Right lobe of liver (tissue), 4 donors: ENCODE data around the gene CENPP.

Source experiments
- CTCF ChIP-seq, 4 donors: fragments of 200-600 bp in 3 of 4; fragments of 450-650 bp in 1 of 4; IDR thresholded peaks; one replicate each; pipeline versions ENCODE4 v1.5.1 to v1.8.0; 2016 to 2022; ENCODE audit warnings: antibody characterized with exemption in 4 of 4, mild to moderate bottlenecking in 2 of 4
- POLR2A ChIP-seq: fragments of 450-650 bp; IDR thresholded peaks from one replicate; pipeline ENCODE4 v1.6.1; 2017; ENCODE audit warnings: antibody characterized with exemption, mild to moderate bottlenecking
- donor health status: DM: no; HTN: no; CAD: no.
- donor health status: DM: no; HTN: no; CAD: no.
- donor health status: DM: no; HTN: yes; CAD: no.

DNA sequence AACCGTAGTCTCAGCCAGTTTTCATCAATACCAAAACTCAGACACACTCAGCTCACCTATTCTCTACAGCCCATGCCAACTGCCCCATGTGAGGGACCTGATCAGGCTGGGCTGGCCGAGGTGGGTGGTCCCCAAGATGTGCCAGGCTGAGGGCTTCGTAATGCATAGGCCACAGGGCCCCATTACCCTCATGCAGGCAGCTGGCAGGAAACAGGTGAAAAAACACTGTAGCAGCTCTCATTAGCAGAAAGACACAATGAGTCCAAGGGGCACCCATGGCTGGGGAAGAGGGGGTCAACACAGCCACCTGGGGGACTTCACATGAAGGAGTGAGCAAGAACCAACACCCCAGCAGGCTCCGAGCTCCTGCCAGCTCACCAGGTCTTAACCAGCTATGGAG is 336.0 kb downstream of the CENPP start:
- TF ChIP-seq CTCF (IDR thresholded peaks at IDR 0.05) (no peak), POLR2A (no peak)
